CD14-positive monocyte (primary cell): ENCODE results near the gene NCL. TPM values are rescaled to one million over a fixed set of nuclear protein-coding genes. Genes with fewer than 3 reads are reported as not detected.
"Not testable (repeated sequence)": the region's sequence is repeated elsewhere in the genome, so short reads cannot be mapped to it uniquely, and the experiment has no call there.

Experiments
- DNase-seq, 3 donors: peaks; one replicate each; pipeline ENCODE4 v3.0.0-alpha.2; 2011 to 2022
- H2AFZ ChIP-seq: 2 replicates; pipeline ENCODE4 v1.6.0; 2012; ENCODE audit warnings: mild to moderate bottlenecking, low read depth, low read length, inconsistent platforms; ENCODE audit not compliant: insufficient read depth, poor library complexity, severe bottlenecking
- H3K27ac ChIP-seq, 2 donors: 1 replicate in 1 of 2; 2 replicates in 1 of 2; pipeline ENCODE4 v1.5.1; 2012 to 2013; ENCODE audit warnings: low read length in 2 of 2, control low read depth in 1 of 2, inconsistent platforms in 1 of 2, low read depth in 1 of 2, mild to moderate bottlenecking in 1 of 2
- H3K27me3 ChIP-seq, 2 donors: one replicate each; pipeline versions ENCODE4 v1.6.0 to v1.6.1; 2011 to 2013; ENCODE audit warnings: low read length in 2 of 2; ENCODE audit not compliant: control insufficient read depth in 2 of 2, insufficient read depth in 2 of 2
- H3K36me3 ChIP-seq, 2 donors: replicated peaks in 1 of 2; 1 replicate in 1 of 2; 2 replicates in 1 of 2; pipeline versions ENCODE4 v1.5.1 to v1.6.1; 2012 to 2013; ENCODE audit warnings: low read length in 2 of 2, control low read depth in 1 of 2, inconsistent platforms in 1 of 2, mild to moderate bottlenecking in 1 of 2; ENCODE audit not compliant: insufficient read depth in 2 of 2, control insufficient read depth in 1 of 2
- H3K4me1 ChIP-seq, 2 donors: 1 replicate in 1 of 2; 2 replicates in 1 of 2; pipeline versions ENCODE4 v1.5.1 to v1.6.1; 2012 to 2013; ENCODE audit warnings: low read length in 2 of 2, control low read depth in 1 of 2, inconsistent platforms in 1 of 2, mild to moderate bottlenecking in 1 of 2, moderate library complexity in 1 of 2; ENCODE audit not compliant: insufficient read depth in 2 of 2, control insufficient read depth in 1 of 2
- H3K4me2 ChIP-seq: replicated peaks from 2 replicates; pipeline ENCODE3; 2012; ENCODE audit warnings: low read length, moderate library complexity, mild to moderate bottlenecking; ENCODE audit not compliant: poor library complexity, severe bottlenecking; ENCODE audit errors: extremely low read depth
- H3K4me3 ChIP-seq, 3 experiments: fragments of 200-600 bp in 1 of 3; sonication (generic) in 1 of 3; replicated peaks in 1 of 3; 1 replicate in 2 of 3; 2 replicates in 1 of 3; pipeline ENCODE4 v1.5.1; 2011 to 2013; ENCODE audit warnings: low read length in 3 of 3, mild to moderate bottlenecking in 3 of 3, control low read depth in 2 of 3, low read depth in 2 of 3, inconsistent platforms in 1 of 3, moderate library complexity in 1 of 3
- H3K79me2 ChIP-seq: 2 replicates; pipeline ENCODE4 v1.6.0; 2012; ENCODE audit warnings: mild to moderate bottlenecking, control low read depth, inconsistent platforms, low read length, moderate library complexity; ENCODE audit not compliant: insufficient read depth
- H3K9ac ChIP-seq: 2 replicates; pipeline ENCODE4 v1.6.0; 2017; ENCODE audit warnings: low read length, mild to moderate bottlenecking; ENCODE audit not compliant: insufficient read depth, poor library complexity, severe bottlenecking
- H3K9me3 ChIP-seq, 2 donors: replicated peaks in 1 of 2; 1 replicate in 1 of 2; 2 replicates in 1 of 2; pipeline versions ENCODE4 v1.5.1 to v1.6.1; 2012 to 2013; ENCODE audit warnings: low read length in 2 of 2, control low read depth in 1 of 2; ENCODE audit not compliant: control insufficient read depth in 1 of 2, insufficient read depth in 1 of 2
- H4K20me1 ChIP-seq: 2 replicates; pipeline ENCODE4 v1.6.0; 2012; ENCODE audit warnings: mild to moderate bottlenecking, low read length, control low read depth, moderate library complexity; ENCODE audit not compliant: insufficient read depth
- H3K27ac Mint-ChIP-seq, 7 donors: one replicate each; pipeline ENCODE4 v1.8.0; 2020; ENCODE audit warnings: mild to moderate bottlenecking in 7 of 7, mixed read lengths in 7 of 7, moderate library complexity in 6 of 7, inconsistent platforms in 2 of 7
- H3K27me3 Mint-ChIP-seq, 3 donors: one replicate each; pipeline ENCODE4 v1.8.0; 2021 to 2022; ENCODE audit warnings: low read depth in 3 of 3, mild to moderate bottlenecking in 3 of 3, mixed read lengths in 3 of 3, moderate library complexity in 3 of 3, inconsistent platforms in 1 of 3
- H3K36me3 Mint-ChIP-seq, 2 donors: one replicate each; pipeline ENCODE4 v1.8.0; 2020; ENCODE audit warnings: mixed read lengths in 2 of 2, inconsistent platforms in 1 of 2, mild to moderate bottlenecking in 1 of 2
- H3K4me1 Mint-ChIP-seq: one replicate; pipeline ENCODE4 v1.8.0; 2020; ENCODE audit warnings: mild to moderate bottlenecking, mixed read lengths
- H3K4me3 Mint-ChIP-seq, 2 donors: one replicate each; pipeline ENCODE4 v1.8.0; 2020; ENCODE audit warnings: mild to moderate bottlenecking in 2 of 2, mixed read lengths in 2 of 2, moderate library complexity in 1 of 2
- H3K9me3 Mint-ChIP-seq, 7 donors: one replicate each; pipeline ENCODE4 v1.8.0; 2020 to 2022; ENCODE audit warnings: mixed read lengths in 7 of 7, mild to moderate bottlenecking in 6 of 7, moderate library complexity in 6 of 7, inconsistent platforms in 2 of 7
- CTCF ChIP-seq: fragments of 200-600 bp; IDR thresholded peaks from one replicate; pipeline ENCODE4 v1.8.0; 2022; ENCODE audit warnings: antibody characterized with exemption, mild to moderate bottlenecking
- WGBS: methylation state at CpG from one replicate; pipeline ENCODE4 v1.1.5; 2013; ENCODE audit warnings: missing lambda C conversion rate; ENCODE audit not compliant: insufficient coverage; 5-methylcytosine and 5-hydroxymethylcytosine counted together
- intact Hi-C, 2 donors: fragments of 100-400 bp; cut with micrococcal nuclease; formaldehyde crosslinking; loops; one replicate each; pipeline versions ENCODE4 v1.15.0 to v1.15.1; 2023
- polyA plus RNA-seq, 3 donors: library from polyadenylated mRNA; depleted of rRNA in 1 of 3; unstranded in 2 of 3; stranded (reverse) in 1 of 3; fragments of 300-500 nt in 2 of 3; fragments of >200 nt in 1 of 3; fragmentation: Illumina TruSeq in 2 of 3; gene quantifications; 1 replicate in 2 of 3; 2 replicates in 1 of 3; pipeline ENCODE4 v1.2.3, GENCODE V29; 2012 to 2021
- small RNA-seq: library from RNA; depleted of rRNA; stranded (forward); fragments of <200 nt; gene quantifications from one replicate; pipeline ENCODE3, GENCODE V24; 2012; ENCODE audit warnings: low read depth; ENCODE audit not compliant: insufficient read length

NCL gene
- polyA plus RNA-seq, 3 donors: 26.2 to 143 (median 106) TPM

GRCh38 chr2:231405601-231406367 lies 58.5 kb downstream of the NCL start:
- H3K4me1 Mint-ChIP-seq: peaks cover 10% of the 10 kb centered on the region
- intact Hi-C loops, H3K27ac ChIP-seq, H3K36me3 ChIP-seq, H3K4me2 ChIP-seq, H3K9ac ChIP-seq, H3K4me3 ChIP-seq, H4K20me1 ChIP-seq, H3K4me1 ChIP-seq, H3K36me3 Mint-ChIP-seq, H3K27me3 Mint-ChIP-seq, H3K27me3 ChIP-seq, H3K27ac Mint-ChIP-seq, H3K4me3 Mint-ChIP-seq, H2AFZ ChIP-seq, H3K79me2 ChIP-seq: not testable (repeated sequence)
- WGBS: 7% methylated on average over 8 of the region's 16 CpGs
- peaks cover 8 to 15% of the 10 kb centered on the region in 2 donors for H3K9me3 ChIP-seq
- DNase-seq: peak in 1 of 3 donors; percentile 50
- TF ChIP-seq CTCF: peak; percentile 77
- peaks cover 12 to 23% (median 16%) of the 10 kb centered on the region in 7 donors for H3K9me3 Mint-ChIP-seq

- H3K27me3 ChIP-seq, H3K9ac ChIP-seq, H2AFZ ChIP-seq, H3K36me3 Mint-ChIP-seq, H3K9me3 ChIP-seq, H3K4me3 Mint-ChIP-seq, H3K9me3 Mint-ChIP-seq, H3K27ac ChIP-seq, DNase-seq, intact Hi-C loops, H3K36me3 ChIP-seq, H3K79me2 ChIP-seq, H3K4me1 ChIP-seq, H3K27me3 Mint-ChIP-seq, H3K4me3 ChIP-seq, H3K4me2 ChIP-seq, H3K27ac Mint-ChIP-seq, H4K20me1 ChIP-seq: not testable (repeated sequence)
- H3K4me1 Mint-ChIP-seq: peaks cover 15% of the 10 kb centered on the region
- 96% methylated on average over 16 of the region's 16 CpGs for WGBS
These were observed 60.1 kb downstream of the NCL start for GRCh38 chr2:231404183-231404578.

Small RNA genes lying within 50 kb of the gene (small RNA-seq; reads per million reads assigned to genes)
- gene RNU2-22P: not detected
- 412 reads per million, percentile 98 among the genes with 10 or more reads in this experiment for gene SNORA75
- gene SNORD20: not detected
- 16,165 reads per million, percentile 100 among the genes with 10 or more reads in this experiment for gene SNORD82

Other genes starting within 250 kb of the NCL start
- under 1 TPM in 1 of 3 donors, not detected in 2; 0.05 TPM for gene B3GNT7, start 68.8 kb downstream of the NCL start, polyA plus RNA-seq
- gene NMUR1, start 66.0 kb upstream of the NCL start, polyA plus RNA-seq: not detected
- gene TEX44, start 128.4 kb upstream of the NCL start, polyA plus RNA-seq: not detected
- 1,000 to 10,000 TPM; 1,062 to 1,127 (median 1,072) TPM for gene PTMA, start 244.0 kb upstream of the NCL start, polyA plus RNA-seq